Fibroblast of mammary gland (primary cell): Measurements from ENCODE around the gene SLC30A4.

Source experiments
- DNase-seq: peaks from one replicate; pipeline ENCODE4 v3.0.0-alpha.2; 2010; ENCODE audit warnings: low read depth
- H3K4me3 ChIP-seq: 2 replicates; pipeline ENCODE4 v1.5.1; 2011; ENCODE audit warnings: low read depth, mild to moderate bottlenecking, low read length, moderate library complexity; ENCODE audit not compliant: control insufficient read depth
- CTCF ChIP-seq: conservative IDR thresholded peaks from 2 replicates; pipeline ENCODE4 v1.5.1; 2011; ENCODE audit warnings: low read depth, low read length, inconsistent platforms; ENCODE audit not compliant: control insufficient read depth, insufficient read depth

SLC30A4 gene

DNA sequence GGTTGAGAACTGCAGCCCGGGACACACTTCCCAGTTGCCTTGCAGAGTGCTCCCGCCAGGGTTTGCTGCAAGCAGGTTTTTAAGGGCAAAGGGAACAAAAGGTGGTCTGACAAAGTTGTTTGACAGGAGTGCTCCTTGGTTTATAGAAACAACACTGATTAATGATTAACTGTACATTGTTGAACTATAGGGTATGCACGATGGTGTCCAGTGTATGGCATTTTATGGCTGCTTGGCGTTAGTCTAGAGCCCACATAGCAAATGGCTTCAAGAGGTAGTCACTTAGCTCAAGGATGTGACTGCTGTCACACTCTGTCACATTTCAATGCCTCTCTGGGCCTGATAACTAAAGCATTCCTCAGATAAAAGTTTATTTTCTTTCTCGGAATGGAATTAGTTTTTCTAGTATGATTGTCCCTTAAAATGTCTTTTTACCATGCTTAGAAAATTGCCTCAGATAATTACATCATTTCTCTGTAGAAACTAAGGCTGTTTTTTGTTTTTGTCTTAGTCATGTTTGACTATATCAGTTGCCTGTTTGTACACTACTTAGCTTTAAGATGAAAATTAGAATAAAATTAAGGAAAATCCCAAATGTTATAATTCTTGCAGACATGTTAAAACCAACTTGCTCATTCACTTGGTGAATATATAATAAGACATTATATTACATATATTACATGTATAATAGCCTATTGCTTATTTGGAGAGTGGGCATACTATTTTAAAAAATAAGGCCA, 82.9 kb downstream of the SLC30A4 start:
- DNase-seq: no peak
- no peak overlapping the region for H3K4me3 ChIP-seq
- TF ChIP-seq CTCF: no peak

- TF ChIP-seq CTCF: no peak
- no peak for DNase-seq
- no peak overlapping the region for H3K4me3 ChIP-seq
Measured at GRCh38 chr15:45435124-45435903, 87.2 kb downstream of the SLC30A4 start.

GRCh38 chr15:45434078-45434567, 88.4 kb downstream of the SLC30A4 start:
- no peak overlapping the region for H3K4me3 ChIP-seq
- no peak for TF ChIP-seq CTCF
- DNase-seq: no peak

DNA sequence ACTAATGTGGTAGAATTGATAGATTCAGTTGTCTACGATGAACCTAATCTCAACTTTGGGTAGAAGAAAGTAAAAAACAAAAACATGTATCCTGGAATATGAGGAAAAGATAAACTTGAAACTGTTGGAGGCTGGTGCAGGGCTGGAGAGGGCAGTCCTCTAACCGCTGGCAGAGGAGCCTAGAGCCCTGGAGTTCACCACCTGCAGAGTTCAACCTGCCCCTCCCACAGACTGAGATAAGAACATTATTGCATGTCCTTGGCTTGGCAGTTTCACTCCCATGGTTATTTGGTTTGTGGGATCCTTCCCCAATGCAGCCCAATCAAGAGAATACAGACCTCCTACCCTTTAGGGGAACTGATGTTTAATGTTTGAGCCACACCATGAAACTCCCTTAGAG, 91.0 kb downstream of the SLC30A4 start:
- TF ChIP-seq CTCF: no peak
- no peak overlapping the region for H3K4me3 ChIP-seq
- no peak for DNase-seq

- TF ChIP-seq CTCF: peak; percentile 79
- H3K4me3 ChIP-seq: peak overlapping the region; percentile 31
- DNase-seq: peak; percentile 43
Measured at GRCh38 chr15:45429941-45430792, 92.4 kb downstream of the SLC30A4 start.
